ENCODE data around the gene SPEN. TPM values are rescaled to one million over a fixed set of nuclear protein-coding genes. Genes with fewer than 3 reads are reported as not detected.

Gene SPEN
- total RNA-seq, 1 donor from 2014 or later, result 10.4 TPM

GRCh38 chr1:15944308-15945010 is 97.0 kb downstream of the SPEN start:
- no peak for DNase-seq (ENCODE audit: low read depth)
- no peak overlapping the region for H3K4me3 ChIP-seq (ENCODE audit: low read depth, low read length)
- TF ChIP-seq, protein P1, sequence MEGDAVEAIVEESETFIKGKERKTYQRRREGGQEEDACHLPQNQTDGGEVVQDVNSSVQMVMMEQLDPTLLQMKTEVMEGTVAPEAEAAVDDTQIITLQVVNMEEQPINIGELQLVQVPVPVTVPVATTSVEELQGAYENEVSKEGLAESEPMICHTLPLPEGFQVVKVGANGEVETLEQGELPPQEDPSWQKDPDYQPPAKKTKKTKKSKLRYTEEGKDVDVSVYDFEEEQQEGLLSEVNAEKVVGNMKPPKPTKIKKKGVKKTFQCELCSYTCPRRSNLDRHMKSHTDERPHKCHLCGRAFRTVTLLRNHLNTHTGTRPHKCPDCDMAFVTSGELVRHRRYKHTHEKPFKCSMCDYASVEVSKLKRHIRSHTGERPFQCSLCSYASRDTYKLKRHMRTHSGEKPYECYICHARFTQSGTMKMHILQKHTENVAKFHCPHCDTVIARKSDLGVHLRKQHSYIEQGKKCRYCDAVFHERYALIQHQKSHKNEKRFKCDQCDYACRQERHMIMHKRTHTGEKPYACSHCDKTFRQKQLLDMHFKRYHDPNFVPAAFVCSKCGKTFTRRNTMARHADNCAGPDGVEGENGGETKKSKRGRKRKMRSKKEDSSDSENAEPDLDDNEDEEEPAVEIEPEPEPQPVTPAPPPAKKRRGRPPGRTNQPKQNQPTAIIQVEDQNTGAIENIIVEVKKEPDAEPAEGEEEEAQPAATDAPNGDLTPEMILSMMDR (conservative IDR thresholded peaks at IDR 0.05; ENCODE audit: low read depth, low read length), result no peak

GRCh38 chr1:15945011-15945831 is 97.7 kb downstream of the SPEN start:
- DNase-seq (ENCODE audit: low read depth), result no peak
- H3K4me3 ChIP-seq (ENCODE audit: low read depth, low read length), result no peak overlapping the region
- TF ChIP-seq, protein P1 (conservative IDR thresholded peaks at IDR 0.05; ENCODE audit: low read depth, low read length), result no peak

DNA sequence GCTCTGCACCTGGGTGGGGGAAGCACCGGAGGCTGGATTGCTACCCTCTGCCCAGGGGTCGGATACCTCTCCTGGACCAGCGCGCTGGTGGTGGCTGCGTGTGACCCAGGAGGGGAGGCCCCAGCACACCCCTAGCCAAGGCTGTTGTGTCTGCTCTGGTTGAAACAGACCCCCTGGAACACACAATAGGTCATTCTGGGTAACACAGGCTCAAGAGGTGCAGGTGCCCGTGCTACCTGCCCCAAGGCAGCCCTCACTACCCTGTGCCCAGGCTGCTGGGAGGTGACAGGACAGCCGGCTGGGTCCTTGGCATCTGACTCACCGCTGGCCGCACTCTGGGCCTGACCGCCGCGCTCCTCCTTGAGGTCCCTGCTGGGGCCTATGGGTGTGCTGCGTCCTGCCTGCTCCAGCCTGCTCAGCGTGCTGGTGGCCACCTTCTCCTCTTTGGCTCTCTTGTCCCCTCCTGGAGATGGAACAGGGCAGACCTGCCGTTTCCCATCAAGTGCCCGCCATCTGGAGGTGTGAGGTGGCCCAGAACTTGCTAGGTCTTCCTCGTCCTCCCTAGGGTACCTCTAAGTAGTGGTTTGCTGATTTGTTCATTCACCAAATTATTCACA is 98.4 kb downstream of the SPEN start:
- DNase-seq (ENCODE audit: low read depth), result no peak
- TF ChIP-seq, protein P1 (conservative IDR thresholded peaks at IDR 0.05; ENCODE audit: low read depth, low read length), result no peak

GRCh38 chr1:15946571-15947381 is 99.3 kb downstream of the SPEN start:
- H3K4me3 ChIP-seq (ENCODE audit: low read depth, low read length), result no peak overlapping the region
- DNase-seq (ENCODE audit: low read depth), result no peak
- TF ChIP-seq, protein P1 (conservative IDR thresholded peaks at IDR 0.05; ENCODE audit: low read depth, low read length), result no peak

More for the DNA sequence above, 98.4 kb downstream of the SPEN start:
- no peak overlapping the region for H3K4me3 ChIP-seq (ENCODE audit: low read depth, low read length)

- TF ChIP-seq, protein P1 (conservative IDR thresholded peaks at IDR 0.05; ENCODE audit: low read depth, low read length), result no peak
- DNase-seq (ENCODE audit: low read depth), result no peak
- H3K4me3 ChIP-seq (ENCODE audit: low read depth, low read length), result no peak overlapping the region
Observed at GRCh38 chr1:15947382-15948090, 100.0 kb downstream of the SPEN start.

DNA sequence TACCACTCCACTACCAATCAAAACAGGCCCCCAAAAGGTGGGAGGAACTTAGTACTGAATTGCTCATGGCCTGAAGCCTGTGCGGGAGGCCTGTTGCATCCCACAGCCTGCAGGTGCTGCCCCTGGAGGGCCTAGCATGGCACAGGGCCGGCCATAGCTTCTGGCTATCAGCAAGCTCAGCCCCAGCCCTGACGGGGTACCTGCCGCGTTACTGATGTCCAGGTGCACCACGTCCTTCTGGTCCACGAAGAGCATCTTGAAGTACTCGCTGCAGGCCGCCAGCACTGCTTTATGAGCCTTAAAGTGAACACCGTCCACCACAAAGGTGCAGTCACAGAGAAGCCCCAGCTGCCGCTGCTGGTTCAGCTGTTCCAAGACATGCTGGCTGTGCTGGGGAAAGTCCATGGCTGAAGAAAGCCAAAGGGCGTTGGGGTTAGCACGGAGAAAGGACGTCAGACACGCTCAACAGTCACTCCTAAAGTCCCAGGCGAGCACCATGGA is 100.6 kb downstream of the SPEN start:
- H3K4me3 ChIP-seq (ENCODE audit: low read depth, low read length), result no peak overlapping the region
- TF ChIP-seq, protein P1 (conservative IDR thresholded peaks at IDR 0.05; ENCODE audit: low read depth, low read length), result no peak
- no peak for DNase-seq (ENCODE audit: low read depth)

Measured in epithelial cell of proximal tubule (primary cell).